Endothelial cell of umbilical vein (primary cell): ENCODE data around the gene SLC44A5. TPM values are rescaled to one million over a fixed set of nuclear protein-coding genes. Genes with fewer than 3 reads are reported as not detected.

Experiments
- BruUV-seq: library from RNA; stranded (reverse); fragments of 400-500 nt; replicated peaks from 2 replicates; lab custom pipeline; 2021; lab: Mats Ljungman, UMichigan
- CTCF ChIA-PET: fragments of 300-600, 350-600 bp; sonication (Branson Sonifier 250); formaldehyde crosslinking; loops from one replicate; lab custom pipeline; 2021; ENCODE audit warnings: antibody characterized with exemption, inconsistent platforms; lab: Charles Lee
- POLR2A ChIA-PET: fragments of 300-600, 350-600 bp; sonication (Branson Sonifier 250); formaldehyde crosslinking; loops from one replicate; lab custom pipeline; 2021; ENCODE audit warnings: antibody characterized with exemption, inconsistent platforms; lab: Charles Lee
- DNase-seq: peaks from one replicate; pipeline ENCODE4 v3.0.0-alpha.2; 2011; ENCODE audit warnings: low read depth, low spot score
- FAIRE-seq: peaks from 2 replicates; lab custom pipeline; 2011; peaks lifted over from hg19 to GRCh38; lab: Jason Lieb, UNC
- H2AFZ ChIP-seq: 2 replicates; pipeline ENCODE4 v1.6.0; 2012; ENCODE audit warnings: low read depth, low read length, control low read depth, inconsistent platforms
- H3K27ac ChIP-seq: 2 replicates; pipeline ENCODE4 v1.5.1; 2011; ENCODE audit warnings: low read depth, mild to moderate bottlenecking, control low read depth, low read length, moderate library complexity; ENCODE audit not compliant: insufficient read depth
- H3K27me3 ChIP-seq, 2 experiments: 2 replicates each; pipeline versions ENCODE4 v1.6.0 to v1.6.1; 2011; ENCODE audit warnings: low read length in 2 of 2, mixed read lengths in 1 of 2; ENCODE audit not compliant: control insufficient read depth in 2 of 2, insufficient read depth in 2 of 2
- H3K36me3 ChIP-seq, 2 experiments: 2 replicates in 1 of 2; 3 replicates in 1 of 2; pipeline ENCODE4 v1.5.1; 2011; ENCODE audit warnings: low read length in 2 of 2, mild to moderate bottlenecking in 1 of 2, moderate library complexity in 1 of 2; ENCODE audit not compliant: control insufficient read depth in 2 of 2, insufficient read depth in 2 of 2; ENCODE audit errors: extremely low read depth in 1 of 2
- H3K4me1 ChIP-seq: 3 replicates; pipeline ENCODE4 v1.5.1; 2011; ENCODE audit warnings: mild to moderate bottlenecking, low read length; ENCODE audit not compliant: control insufficient read depth, insufficient read depth; ENCODE audit errors: extremely low read depth
- H3K4me2 ChIP-seq: 2 replicates; pipeline ENCODE4 v1.6.1; 2011; ENCODE audit warnings: low read length, control low read depth, mixed read lengths; ENCODE audit not compliant: insufficient read depth
- H3K4me3 ChIP-seq, 3 experiments: fragments of 200-600 bp in 1 of 3; sonication (generic), shearing (Covaris generic) in 1 of 3; replicated peaks in 1 of 3; 2 replicates each; pipeline ENCODE4 v1.5.1; 2011 to 2016; ENCODE audit warnings: control low read depth in 3 of 3, low read length in 3 of 3, mild to moderate bottlenecking in 2 of 3, inconsistent platforms in 1 of 3, low read depth in 1 of 3, moderate library complexity in 1 of 3; ENCODE audit not compliant: insufficient read depth in 1 of 3
- H3K79me2 ChIP-seq: 2 replicates; pipeline ENCODE4 v1.6.0; 2012; ENCODE audit warnings: low read length, inconsistent platforms; ENCODE audit not compliant: control insufficient read depth, insufficient read depth
- H3K9ac ChIP-seq: replicated peaks from 2 replicates; pipeline ENCODE3; 2011; ENCODE audit warnings: low read length, control low read depth; ENCODE audit not compliant: insufficient read depth; ENCODE audit errors: extremely low read depth
- H3K9me1 ChIP-seq: replicated peaks from 3 replicates; pipeline ENCODE4 v1.6.0; 2011; ENCODE audit warnings: mild to moderate bottlenecking, low read length; ENCODE audit not compliant: control insufficient read depth, insufficient read depth; ENCODE audit errors: extremely low read depth
- H3K9me3 ChIP-seq: replicated peaks from 2 replicates; pipeline ENCODE4 v1.5.1; 2012; ENCODE audit warnings: low read length, inconsistent platforms; ENCODE audit not compliant: control insufficient read depth, insufficient read depth
- H4K20me1 ChIP-seq: replicated peaks from 2 replicates; pipeline ENCODE3; 2011; ENCODE audit warnings: mild to moderate bottlenecking, low read length; ENCODE audit not compliant: control insufficient read depth, insufficient read depth; ENCODE audit errors: extremely low read depth
- EZH2 ChIP-seq: IDR thresholded peaks from 2 replicates; pipeline ENCODE4 v1.6.1; 2012; ENCODE audit warnings: borderline replicate concordance, low read depth, mild to moderate bottlenecking, moderate library complexity, low read length, inconsistent platforms; ENCODE audit not compliant: severe bottlenecking
- MYC ChIP-seq: IDR thresholded peaks from one replicate; pipeline ENCODE4 v1.6.1; 2011; ENCODE audit warnings: mild to moderate bottlenecking, low read depth, low read length
- dilution Hi-C: fragments of 300-500 bp; cut with MboI; formaldehyde crosslinking; loops from one replicate; pipeline ENCODE4 v1.15.0; 2019; ENCODE audit warnings: low sequenced_read_pairs; ENCODE audit not compliant: extremely low pct_ligation_motif_present
- intact Hi-C: fragments of 100-400 bp; cut with micrococcal nuclease; formaldehyde crosslinking; loops from one replicate; pipeline ENCODE4 v1.10.0; 2022
- polyA plus RNA-seq, 4 experiments: library from polyadenylated mRNA; depleted of rRNA in 3 of 4; stranded (reverse) in 3 of 4; unstranded in 1 of 4; fragments of >200 nt; gene quantifications; 2 replicates each; pipeline versions ENCODE4 v1.2.1 to v1.2.3, GENCODE V29; 2011 to 2012; ENCODE audit warnings: missing spikeins in 1 of 4
- total RNA-seq: library from RNA; stranded (reverse); gene quantifications from 2 replicates; pipeline ENCODE4 v1.2.3, GENCODE V29; 2021
- TF ChIP-seq, protein P1 (sequence below), 2 donors: IDR thresholded peaks; 1 replicate in 1 of 2; 2 replicates in 1 of 2; pipeline ENCODE4 v1.5.1; 2011; ENCODE audit warnings: low read length in 2 of 2, mild to moderate bottlenecking in 2 of 2, moderate library complexity in 2 of 2, control low read depth in 1 of 2, inconsistent platforms in 1 of 2, low read depth in 1 of 2; ENCODE audit not compliant: insufficient read depth in 1 of 2; ENCODE audit errors: extremely low read depth in 1 of 2

SLC44A5 gene
- total and polyA plus RNA-seq, 2 donors (not counting 3 experiments of a cell fraction or from before 2014, with no cell fraction given): 1.6 to 3.2 TPM

DNA sequence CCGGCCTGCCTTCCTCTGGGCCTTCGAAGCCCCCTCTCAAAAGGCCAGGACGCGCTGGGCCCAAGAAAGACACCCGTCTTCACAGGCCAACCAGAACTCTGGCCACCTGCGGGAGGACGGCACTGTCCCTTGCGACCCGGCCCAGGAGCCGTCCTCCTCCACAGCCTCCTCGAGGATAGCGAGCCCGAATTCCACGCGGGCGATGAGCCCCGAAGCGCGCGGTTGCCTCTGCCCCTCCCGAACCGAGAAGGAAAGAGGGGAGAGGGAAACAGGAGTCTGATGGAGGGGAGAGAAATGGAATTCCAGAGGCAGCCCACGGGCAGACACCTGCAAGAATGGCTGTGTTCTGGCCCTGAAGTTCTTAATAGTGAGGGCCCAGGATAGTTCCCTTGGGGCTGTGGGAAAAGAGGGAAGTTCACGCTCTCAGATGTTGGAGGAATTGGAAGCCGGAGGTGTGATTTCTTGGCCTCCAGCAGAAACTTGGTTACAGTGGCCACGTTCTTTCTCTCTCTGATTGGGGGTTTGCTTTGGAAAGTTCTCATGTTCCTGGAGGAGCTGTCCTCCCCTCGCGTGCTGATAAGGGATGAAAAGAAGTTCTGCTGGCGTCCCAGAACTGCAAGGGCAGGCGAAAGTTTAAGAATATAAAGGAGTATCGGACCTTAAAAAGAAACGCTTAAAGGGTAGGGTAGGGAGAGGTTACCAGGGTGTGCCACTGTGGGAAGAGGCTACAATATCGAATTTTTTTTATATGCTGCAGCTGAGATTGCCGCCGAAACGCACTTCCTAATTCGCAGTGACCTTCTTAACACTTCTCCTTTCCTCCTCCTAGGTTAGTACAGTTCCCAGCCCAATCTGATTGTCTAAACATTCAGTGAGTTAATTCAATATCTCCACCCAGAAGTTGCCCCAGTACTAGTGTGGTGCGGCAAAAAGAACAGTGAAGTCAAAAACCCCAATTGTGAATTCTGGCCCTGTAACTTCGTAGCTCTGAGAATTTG, 5.8 kb upstream of the SLC44A5 start:
- TF ChIP-seq EZH2: no peak
- TF ChIP-seq, protein P1, sequence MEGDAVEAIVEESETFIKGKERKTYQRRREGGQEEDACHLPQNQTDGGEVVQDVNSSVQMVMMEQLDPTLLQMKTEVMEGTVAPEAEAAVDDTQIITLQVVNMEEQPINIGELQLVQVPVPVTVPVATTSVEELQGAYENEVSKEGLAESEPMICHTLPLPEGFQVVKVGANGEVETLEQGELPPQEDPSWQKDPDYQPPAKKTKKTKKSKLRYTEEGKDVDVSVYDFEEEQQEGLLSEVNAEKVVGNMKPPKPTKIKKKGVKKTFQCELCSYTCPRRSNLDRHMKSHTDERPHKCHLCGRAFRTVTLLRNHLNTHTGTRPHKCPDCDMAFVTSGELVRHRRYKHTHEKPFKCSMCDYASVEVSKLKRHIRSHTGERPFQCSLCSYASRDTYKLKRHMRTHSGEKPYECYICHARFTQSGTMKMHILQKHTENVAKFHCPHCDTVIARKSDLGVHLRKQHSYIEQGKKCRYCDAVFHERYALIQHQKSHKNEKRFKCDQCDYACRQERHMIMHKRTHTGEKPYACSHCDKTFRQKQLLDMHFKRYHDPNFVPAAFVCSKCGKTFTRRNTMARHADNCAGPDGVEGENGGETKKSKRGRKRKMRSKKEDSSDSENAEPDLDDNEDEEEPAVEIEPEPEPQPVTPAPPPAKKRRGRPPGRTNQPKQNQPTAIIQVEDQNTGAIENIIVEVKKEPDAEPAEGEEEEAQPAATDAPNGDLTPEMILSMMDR (IDR thresholded peaks at IDR 0.05; ENCODE audit: extremely low read depth in 1 of 2, insufficient read depth in 1 of 2, low read depth in 1 of 2, low read length in 2 of 2): no peak
- TF ChIP-seq MYC: no peak
- Histone ChIP-seq H3K36me3 (no peaks in the 10 kb centered on the region), H3K27ac (no peak overlapping the region), H3K4me3 (peak overlapping the region in 2 of 3 experiments; percentile 2 to 84), H3K9me3 (no peaks in the 10 kb centered on the region), H3K27me3 (peaks cover 0 to 3% of the 10 kb centered on the region in 2 experiments), H2AFZ (peak overlapping the region; percentile 17), H3K9me1 (no peaks in the 10 kb centered on the region), H3K9ac (no peak overlapping the region), H4K20me1 (no peaks in the 10 kb centered on the region), H3K79me2 (no peaks in the 10 kb centered on the region), H3K4me2 (peak overlapping the region; percentile 37), H3K4me1 (peaks cover 12% of the 10 kb centered on the region)
- intact Hi-C loops (loop anchor here (5.0 kb wide), 1 partner anchor 84 kb away; no protein-coding TSS in a partner anchor), dilution Hi-C loops (no loop called here)
- BruUV-seq: no TSS peak
- ChIA-PET POLR2A (no interaction called here), CTCF (interaction anchor here (0.7 to 6.3 kb wide), 7 partner anchors 12 to 383 kb away, joined by 3 to 96 read pairs (median 11); no protein-coding TSS in a partner anchor)
- FAIRE-seq: peak; percentile 15
- peak; percentile 61 for DNase-seq
